ENCODE data around the gene AVPR1A.

Gene AVPR1A

DNA sequence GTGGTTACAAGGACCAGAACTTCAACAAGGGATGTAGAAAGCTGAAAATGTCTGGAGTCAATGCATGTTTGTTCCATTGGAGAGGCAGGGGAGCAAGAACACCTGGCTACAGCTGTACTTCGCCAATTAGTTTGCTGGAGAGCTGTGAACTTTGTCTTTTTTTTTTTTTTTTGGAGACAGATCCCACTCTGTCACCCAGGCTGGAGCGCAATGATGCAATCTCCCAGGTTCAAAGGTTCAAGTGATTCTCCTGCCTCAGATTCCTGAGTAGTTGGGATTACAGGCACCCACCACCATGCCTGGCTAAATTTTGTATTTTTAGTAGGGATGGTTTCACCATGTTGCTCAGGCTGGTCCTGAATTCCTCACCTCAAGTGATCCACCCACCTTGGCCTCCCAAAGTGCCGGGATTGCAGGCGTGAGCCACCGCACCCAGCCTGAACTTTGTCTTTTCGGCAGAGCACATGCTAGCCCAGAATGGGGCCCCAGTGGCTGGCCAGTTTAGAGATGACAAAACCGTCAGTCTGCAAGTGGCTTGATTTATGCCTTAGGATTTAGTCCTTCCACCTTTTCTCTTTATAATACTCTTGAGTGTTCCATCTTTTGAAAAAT is 55.5 kb downstream of the AVPR1A start:
- no peak for DNase-seq (ENCODE audit: low read depth in 2 of 2)

DNA sequence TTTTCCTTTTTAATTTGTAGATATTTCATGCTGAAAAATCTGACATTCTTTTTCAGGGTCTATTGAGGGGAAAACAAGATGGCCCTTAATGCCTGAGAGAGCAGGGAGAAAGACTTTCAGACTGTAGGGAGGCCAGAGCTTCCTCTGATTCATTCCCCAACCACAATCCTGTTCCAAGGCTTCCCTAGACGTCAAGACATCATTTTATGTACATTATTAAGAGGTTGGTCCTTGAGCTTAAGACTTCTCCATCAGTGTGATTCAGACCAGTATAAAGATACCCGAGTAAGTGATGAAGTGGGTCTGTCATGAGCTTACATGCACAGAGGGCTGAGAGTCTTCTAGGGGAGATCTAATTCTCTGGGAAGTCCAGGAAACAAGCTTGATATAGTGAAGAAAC is 57.3 kb downstream of the AVPR1A start:
- DNase-seq (ENCODE audit: low read depth in 2 of 2): no peak

GRCh38 chr12:63093084-63093483 is 57.9 kb downstream of the AVPR1A start:
- DNase-seq (ENCODE audit: low read depth in 2 of 2): no peak

Measured in stimulated activated CD8-positive, alpha-beta memory T cell treated with anti-CD3 and anti-CD28 coated beads, Interleukin-15, amount 100 ng/mL, for 48 hours (primary cell).